ENCODE measurements around the gene XCR1.

The XCR1 gene

GRCh38 chr3:45980229-45980813 is 47.0 kb downstream of the XCR1 start:
- DNase-seq, result no peak

DNA sequence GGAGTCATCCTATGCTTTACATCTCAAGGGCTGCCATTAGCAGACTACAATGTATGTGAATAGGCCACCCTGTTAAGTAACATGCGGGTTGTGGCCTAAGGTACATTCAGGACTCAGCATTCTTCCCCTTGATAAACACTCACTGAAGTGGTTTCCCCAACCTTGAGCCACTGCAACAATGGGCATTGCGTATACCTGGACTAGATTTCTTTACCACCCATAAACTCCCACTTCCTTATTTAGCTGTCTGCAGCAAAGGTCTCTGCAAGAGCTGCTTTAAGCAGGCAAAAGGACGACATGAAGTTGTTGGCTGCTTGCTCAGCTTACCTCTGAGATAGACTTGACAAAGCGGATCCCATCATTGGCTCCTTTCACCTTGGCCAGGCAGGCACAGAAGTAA is 47.9 kb downstream of the XCR1 start:
- no peak for DNase-seq

GRCh38 chr3:45978006-45978761 is 49.1 kb downstream of the XCR1 start:
- no peak for DNase-seq

GRCh38 chr3:45976191-45977091 is 50.8 kb downstream of the XCR1 start:
- DNase-seq, result no peak

DNA sequence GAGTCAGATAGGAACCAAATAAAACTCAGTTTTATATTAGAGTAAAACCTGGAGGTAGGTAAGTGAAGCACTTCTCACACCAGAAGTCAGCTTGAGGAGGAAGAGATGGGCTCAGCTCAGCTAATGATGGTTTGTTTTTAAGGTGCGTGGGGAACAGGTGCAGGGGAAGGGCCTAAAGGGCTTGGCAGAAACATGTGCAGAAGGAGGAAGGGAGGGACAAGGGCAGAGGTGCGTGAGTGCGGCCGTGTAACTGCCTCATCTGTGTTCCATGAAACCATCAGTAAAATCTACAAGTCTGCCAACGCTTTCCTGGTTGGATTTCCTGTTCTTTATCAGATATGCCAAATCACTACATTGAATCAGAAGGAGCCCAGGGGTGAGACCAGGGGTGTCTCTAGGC is 51.6 kb downstream of the XCR1 start:
- no peak for DNase-seq

- DNase-seq, result no peak
These were observed 52.6 kb downstream of the XCR1 start for GRCh38 chr3:45974686-45975085.

- DNase-seq, result no peak
These were observed 54.5 kb downstream of the XCR1 start for GRCh38 chr3:45972534-45973402.

- DNase-seq, result no peak
These were observed 57.3 kb downstream of the XCR1 start for GRCh38 chr3:45969953-45970352.

DNA sequence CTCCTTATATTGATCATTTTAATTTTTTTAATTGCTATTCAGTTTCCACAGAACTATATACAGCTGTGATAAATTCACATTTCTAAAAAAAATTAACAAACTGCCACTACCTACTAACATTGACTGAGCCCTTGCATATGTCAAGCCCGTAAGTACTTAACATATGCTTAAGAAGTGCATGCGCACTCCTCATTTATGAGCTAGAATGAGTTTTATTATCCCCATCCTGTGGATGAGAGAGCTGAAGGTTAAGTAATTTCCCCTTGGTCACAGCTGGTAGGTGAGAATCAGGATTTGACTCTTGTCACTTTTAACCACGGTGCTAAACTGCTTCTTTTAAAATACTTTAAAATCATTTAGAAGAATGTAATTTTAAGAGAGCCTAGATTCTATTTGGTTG is 58.2 kb downstream of the XCR1 start:
- no peak for DNase-seq

GRCh38 chr3:45968706-45969105 is 58.6 kb downstream of the XCR1 start:
- DNase-seq, result no peak

DNA sequence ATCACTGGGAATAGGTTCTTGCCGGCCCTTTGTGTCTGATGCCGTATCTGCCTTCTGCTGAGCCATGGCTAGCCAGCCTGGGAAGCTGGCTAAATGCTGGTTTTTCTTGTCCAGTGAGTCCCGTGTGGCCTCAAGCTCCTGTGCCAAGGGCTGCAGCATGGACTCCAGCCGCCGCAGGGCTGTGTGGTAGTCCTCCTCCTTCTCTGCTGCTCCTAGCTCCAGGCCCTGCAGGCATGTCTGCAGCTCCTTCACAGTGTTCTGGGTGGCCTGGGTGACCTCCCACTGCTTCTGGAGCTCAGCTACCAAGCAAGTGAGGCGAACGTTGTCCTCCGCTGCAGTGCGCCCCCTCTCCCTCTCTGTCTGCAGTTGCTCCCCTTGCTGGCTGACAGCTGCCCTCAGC is 59.1 kb downstream of the XCR1 start:
- DNase-seq, result no peak

DNA sequence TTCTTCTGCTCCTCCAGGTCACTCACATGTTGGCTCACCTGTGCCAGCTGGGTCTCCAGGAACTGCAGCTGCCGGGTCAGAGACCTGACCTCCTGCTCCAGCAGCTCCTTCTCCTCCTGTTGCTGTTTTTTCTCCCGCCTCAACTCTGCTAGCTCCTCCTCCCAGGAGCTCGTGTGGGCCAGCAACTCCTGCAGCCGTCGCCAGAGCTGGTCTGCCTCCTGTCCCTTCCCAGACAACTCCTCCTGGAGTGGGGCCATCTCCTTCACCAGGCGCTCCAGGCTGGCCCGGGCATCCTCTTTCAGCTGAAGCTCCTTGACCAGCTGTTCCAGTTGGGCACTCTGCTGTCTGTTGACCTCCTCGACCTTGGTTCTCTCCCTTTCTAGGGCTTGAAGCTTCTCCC is 59.6 kb downstream of the XCR1 start:
- DNase-seq, result no peak
